ENCODE data around the gene RBP5.

GRCh38 chr12:7096006-7096932 is 32.4 kb downstream of the RBP5 start:
- TF ChIP-seq CTCF (IDR thresholded peaks at IDR 0.05) = no peak
- TF ChIP-seq EP300 (IDR thresholded peaks at IDR 0.05) = no peak
- TF ChIP-seq POLR2A (IDR thresholded peaks at IDR 0.05; ENCODE audit: low read length) = no peak
- TF ChIP-seq PBX3 (IDR thresholded peaks at IDR 0.05) = no peak
- TF ChIP-seq MAX (IDR thresholded peaks at IDR 0.05) = no peak
- TF ChIP-seq PHF8 (IDR thresholded peaks at IDR 0.05; ENCODE audit: borderline replicate concordance, low read depth) = no peak
- no peak for TF ChIP-seq USF2 (IDR thresholded peaks at IDR 0.05)
- no peak for TF ChIP-seq JUNB (IDR thresholded peaks at IDR 0.05)

All from A549 (cell line).